Measurements from ENCODE around the gene UGT1A1. TPM values are rescaled to one million over a fixed set of nuclear protein-coding genes. Genes with fewer than 3 reads are reported as not detected.

UGT1A1 gene
- total and polyA plus RNA-seq, 9 of the 15 experiments (the other 6 are each of a cell fraction or from before 2014, with no cell fraction given): not detected

- TF ChIP-seq ETV1 (tag; conservative IDR thresholded peaks at IDR 0.05; ENCODE audit: low read depth) (no peak), NFE2L1 (tag; IDR thresholded peaks at IDR 0.05; ENCODE audit: borderline replicate concordance, low read depth) (no peak), CLOCK (CRISPR knock-in tag; IDR thresholded peaks at IDR 0.05; ENCODE audit: borderline replicate concordance) (no peak), FOXO4 (CRISPR knock-in tag; IDR thresholded peaks at IDR 0.05) (no peak), TEAD2 (tag; IDR thresholded peaks at IDR 0.05) (no peak), VEZF1 (CRISPR knock-in tag; IDR thresholded peaks at IDR 0.05) (no peak), ZNF316 (IDR thresholded peaks at IDR 0.05) (no peak), ZNF655 (CRISPR knock-in tag; IDR thresholded peaks at IDR 0.05) (no peak)
Observed at GRCh38 chr2:233778030-233778429, 18.0 kb downstream of the UGT1A1 start, which contains the start of gene MROH2A (continued).
